HPDE6-E6E7 (cell line): ENCODE results near the gene DDX6.
A peak's percentile ranks its signal among the peaks of the same experiment; 100 is the strongest.
"Not testable (repeated sequence)": the region's sequence is repeated elsewhere in the genome, so short reads cannot be mapped to it uniquely, and the experiment has no call there.

Source experiments
- DNase-seq: peaks from one replicate; pipeline ENCODE4 v3.0.0; 2011; ENCODE audit warnings: missing footprints; ENCODE audit errors: extremely low spot score

Gene DDX6

GRCh38 chr11:118791961-118792569, 1.1 kb upstream of the DDX6 start:
- DNase-seq, result peak; percentile 16

- DNase-seq, result peak; percentile 58
These were observed 430 bp downstream of the DDX6 start for GRCh38 chr11:118790357-118791110.

- peak; percentile 17 for DNase-seq
These were observed 1.2 kb downstream of the DDX6 start for GRCh38 chr11:118789501-118790356.

- no peak for DNase-seq
These were observed 4.3 kb downstream of the DDX6 start for GRCh38 chr11:118786657-118787056.

- DNase-seq, result no peak
These were observed 5.6 kb downstream of the DDX6 start for GRCh38 chr11:118785362-118785761.

- DNase-seq, result no peak
These were observed 7.1 kb downstream of the DDX6 start for GRCh38 chr11:118783724-118784495.

GRCh38 chr11:118783324-118783723, 7.6 kb downstream of the DDX6 start:
- not testable (repeated sequence) for DNase-seq

- DNase-seq, result no peak
These were observed 12.1 kb downstream of the DDX6 start for GRCh38 chr11:118778898-118779297.

GRCh38 chr11:118774032-118774431, 16.9 kb downstream of the DDX6 start:
- no peak for DNase-seq

GRCh38 chr11:118771547-118772288, 19.2 kb downstream of the DDX6 start:
- DNase-seq, result no peak

GRCh38 chr11:118768690-118769089, 22.3 kb downstream of the DDX6 start:
- DNase-seq, result no peak

GRCh38 chr11:118766035-118766434, 24.9 kb downstream of the DDX6 start:
- no peak for DNase-seq

- DNase-seq, result not testable (repeated sequence)
These were observed 25.8 kb downstream of the DDX6 start for GRCh38 chr11:118765095-118765691.

GRCh38 chr11:118763041-118763440, 27.9 kb downstream of the DDX6 start:
- no peak for DNase-seq

- DNase-seq, result not testable (repeated sequence)
These were observed 29.0 kb downstream of the DDX6 start for GRCh38 chr11:118761981-118762380.

GRCh38 chr11:118757876-118758399, 33.0 kb downstream of the DDX6 start:
- no peak for DNase-seq

GRCh38 chr11:118752654-118753053, 38.3 kb downstream of the DDX6 start:
- DNase-seq, result no peak

GRCh38 chr11:118749429-118749828, 41.5 kb downstream of the DDX6 start:
- no peak for DNase-seq

- DNase-seq, result no peak
These were observed 42.9 kb downstream of the DDX6 start for GRCh38 chr11:118748056-118748455.

GRCh38 chr11:118746988-118747585, 43.9 kb downstream of the DDX6 start:
- DNase-seq, result no peak
